ENCODE data around the gene CEP41.
A peak's percentile ranks its signal among the peaks of the same experiment; 100 is the strongest.
"Not testable (repeated sequence)": the region's sequence is repeated elsewhere in the genome, so short reads cannot be mapped to it uniquely, and the experiment has no call there.

The CEP41 gene

GRCh38 chr7:130387628-130388403, 53.0 kb downstream of the CEP41 start:
- DNase-seq (ENCODE audit: low spot score): no peak

DNA sequence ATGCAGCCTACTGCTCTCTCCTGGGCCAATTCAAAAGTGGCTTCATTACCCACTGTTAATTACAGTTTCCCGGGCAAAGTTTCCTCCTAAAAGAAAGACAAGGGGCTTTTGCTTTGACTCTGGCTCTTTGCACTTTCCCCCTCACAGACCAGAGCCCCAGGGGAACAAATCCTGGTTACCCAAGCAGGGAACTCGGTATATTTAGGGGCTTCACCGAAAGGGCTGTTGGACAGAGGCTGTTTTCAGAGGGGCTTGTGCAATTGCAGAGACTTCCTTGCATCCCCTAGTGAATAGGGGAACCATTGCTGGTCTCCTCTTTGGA, 53.5 kb downstream of the CEP41 start:
- no peak for DNase-seq (ENCODE audit: low spot score)

GRCh38 chr7:130386876-130387275, 53.9 kb downstream of the CEP41 start:
- peak; percentile 48 for DNase-seq (ENCODE audit: low spot score)

DNA sequence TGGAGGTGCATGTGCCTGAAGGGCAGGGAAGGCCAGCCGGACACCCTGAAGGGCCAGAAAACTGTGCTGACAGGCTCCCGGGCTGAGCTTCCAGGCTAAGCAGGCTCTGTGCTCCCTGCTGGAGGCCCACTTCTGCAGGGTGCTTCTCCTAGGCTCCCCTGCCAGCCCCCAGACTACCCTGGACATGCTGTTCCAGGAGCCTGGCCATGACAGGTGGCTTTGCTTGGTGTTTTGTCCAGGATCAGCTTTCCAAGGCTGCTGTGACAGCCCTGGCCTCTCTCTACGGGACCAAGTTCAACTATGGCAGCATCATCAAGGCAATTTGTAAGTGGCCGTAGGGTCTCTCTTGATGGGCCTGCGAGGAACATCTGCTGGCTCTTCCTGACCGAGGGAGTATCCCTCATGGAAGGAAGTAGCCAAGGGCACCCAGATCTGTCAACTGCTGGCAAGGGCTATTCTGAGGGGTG, 55.2 kb downstream of the CEP41 start:
- DNase-seq (ENCODE audit: low spot score): no peak

- no peak for DNase-seq (ENCODE audit: low spot score)
Measured at GRCh38 chr7:130384841-130385599, 55.8 kb downstream of the CEP41 start.

- DNase-seq (ENCODE audit: low spot score): no peak
Measured at GRCh38 chr7:130384371-130384801, 56.4 kb downstream of the CEP41 start.

DNA sequence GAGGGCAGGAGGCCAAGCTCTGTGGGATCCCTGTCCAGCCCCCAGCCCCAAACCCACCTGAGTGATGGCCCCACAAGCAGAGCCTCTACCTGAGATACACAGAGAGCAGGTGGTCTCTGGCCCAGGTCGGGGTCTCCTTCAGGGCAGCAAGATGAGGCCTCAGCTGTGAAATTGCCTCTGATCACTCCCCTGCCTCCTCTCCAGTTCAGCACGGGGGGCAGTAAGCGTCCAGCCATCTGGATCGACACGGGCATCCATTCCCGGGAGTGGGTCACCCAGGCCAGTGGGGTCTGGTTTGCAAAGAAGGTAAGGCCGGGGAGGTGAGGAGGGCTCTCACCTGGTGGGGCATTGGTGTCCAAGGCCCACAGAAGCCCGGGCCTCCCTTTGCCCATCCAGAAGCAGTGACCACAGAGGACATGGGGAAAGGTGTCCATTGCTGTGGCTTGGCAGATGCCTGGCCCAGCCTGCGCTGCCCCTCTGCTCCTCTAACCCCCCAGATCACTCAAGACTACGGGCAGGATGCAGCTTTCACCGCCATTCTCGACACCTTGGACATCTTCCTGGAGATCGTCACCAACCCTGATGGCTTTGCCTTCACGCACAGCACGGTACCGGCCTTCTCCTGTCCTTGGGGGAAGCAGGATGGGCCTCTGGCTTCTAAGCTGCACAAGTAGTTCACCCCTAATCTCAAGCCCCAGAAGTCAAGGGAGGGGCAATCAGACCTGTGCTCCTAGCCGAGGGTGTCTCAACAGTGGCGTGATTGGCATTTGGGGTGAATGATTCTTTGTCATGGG, 57.4 kb downstream of the CEP41 start:
- no peak for DNase-seq (ENCODE audit: low spot score)

GRCh38 chr7:130381468-130382312, 59.1 kb downstream of the CEP41 start:
- no peak for DNase-seq (ENCODE audit: low spot score)

GRCh38 chr7:130380861-130381455, 59.9 kb downstream of the CEP41 start:
- DNase-seq (ENCODE audit: low spot score): no peak

DNA sequence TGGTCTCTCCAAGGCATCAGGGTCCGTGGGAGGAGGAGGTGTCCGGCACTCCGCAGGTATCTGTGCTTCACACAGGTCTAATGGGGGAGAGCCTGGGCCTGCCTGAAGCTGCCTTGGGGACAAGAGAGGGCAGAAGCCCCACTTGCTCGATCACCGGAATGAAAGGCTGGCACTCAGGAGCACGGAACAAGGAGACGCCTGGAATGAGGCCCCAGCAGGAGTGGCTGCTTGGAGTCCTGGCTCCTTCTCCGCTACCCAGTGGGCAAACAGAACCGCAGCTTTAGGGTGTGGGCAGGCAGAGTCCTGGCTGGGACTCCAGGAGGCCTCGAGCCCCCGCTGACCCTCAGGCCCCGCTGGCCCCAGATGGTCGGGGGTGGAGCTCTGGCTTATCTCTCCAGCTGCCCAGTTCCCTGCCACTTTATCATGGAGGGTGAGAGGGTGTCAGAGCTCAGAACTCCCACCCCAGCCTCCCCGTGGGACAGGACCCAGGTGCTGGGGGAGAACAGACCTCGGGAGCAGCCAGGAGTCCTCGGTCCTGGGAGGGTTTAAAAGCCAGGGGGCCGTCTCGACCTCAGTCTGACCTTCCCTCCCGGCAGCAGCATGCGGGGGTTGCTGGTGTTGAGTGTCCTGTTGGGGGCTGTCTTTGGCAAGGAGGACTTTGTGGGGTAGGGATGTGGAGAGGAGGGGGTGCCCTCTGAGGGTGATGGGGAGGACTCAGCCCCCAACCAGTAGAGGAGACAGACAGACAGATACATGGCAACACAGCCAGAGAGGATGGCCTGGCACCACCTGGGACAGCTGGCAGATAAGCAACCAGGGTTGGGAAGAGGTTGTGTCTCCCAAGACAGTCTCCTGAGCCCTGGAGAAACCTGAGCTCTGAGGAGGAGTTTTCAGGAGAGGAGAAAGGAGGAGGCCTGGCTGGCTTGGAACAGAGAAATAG, 60.6 kb downstream of the CEP41 start, which contains the start of gene CPA1:
Gene CPA1 (plus strand): TSS at position 574 of the 940 bp plus-strand sequence. CDS start 27 bp downstream, at position 601.
- DNase-seq (ENCODE audit: low spot score): peak; percentile 67

DNA sequence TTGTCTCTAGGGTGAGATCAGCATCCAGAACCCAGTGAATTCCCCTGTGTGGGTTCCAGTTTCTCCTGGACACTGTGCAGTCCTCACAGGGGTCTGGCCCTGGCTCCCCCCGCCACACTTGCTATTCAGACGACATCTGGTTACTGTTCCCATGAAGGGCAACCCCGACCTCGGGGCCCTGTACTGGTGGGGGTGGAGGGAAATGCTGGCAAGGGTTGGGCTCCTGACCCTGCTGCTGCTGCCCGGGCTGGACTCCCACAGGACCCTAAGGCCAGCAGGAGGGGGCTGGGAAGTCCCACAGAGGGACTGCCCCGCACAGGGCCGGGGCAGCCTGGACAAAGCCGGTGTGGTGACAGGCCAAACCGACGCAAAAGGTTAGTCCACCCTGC, 61.3 kb downstream of the CEP41 start:
- DNase-seq (ENCODE audit: low spot score): peak; percentile 55

GRCh38 chr7:130379019-130379418, 61.8 kb downstream of the CEP41 start:
- DNase-seq (ENCODE audit: low spot score): no peak

- DNase-seq (ENCODE audit: low spot score): no peak
Measured at GRCh38 chr7:130377178-130377577, 63.6 kb downstream of the CEP41 start.

DNA sequence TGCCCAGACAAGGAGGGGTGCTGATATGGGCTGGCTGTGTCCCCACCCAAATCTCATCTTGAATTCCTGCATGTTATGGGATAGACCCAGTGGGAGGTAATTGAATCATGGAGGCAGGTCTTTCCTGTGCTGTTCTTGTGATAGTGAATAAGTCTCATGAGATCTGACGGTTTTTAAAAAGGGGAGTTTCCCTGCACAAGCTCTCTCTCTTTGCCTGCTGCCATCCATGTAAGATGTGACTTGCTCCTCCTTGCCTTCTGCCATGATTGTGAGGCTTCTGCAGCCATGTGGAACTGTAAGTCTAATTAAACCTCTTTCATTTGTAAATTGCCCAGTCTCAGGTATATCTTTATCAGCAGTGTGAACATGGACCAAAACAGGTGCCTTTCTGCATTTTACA, 64.4 kb downstream of the CEP41 start:
- DNase-seq (ENCODE audit: low spot score): not testable (repeated sequence)

GRCh38 chr7:130374507-130374906, 66.3 kb downstream of the CEP41 start:
- DNase-seq (ENCODE audit: low spot score): no peak

- no peak for DNase-seq (ENCODE audit: low spot score)
Measured at GRCh38 chr7:130372402-130373165, 68.2 kb downstream of the CEP41 start.

GRCh38 chr7:130371046-130371445, 69.8 kb downstream of the CEP41 start:
- no peak for DNase-seq (ENCODE audit: low spot score)

- no peak for DNase-seq (ENCODE audit: low spot score)
Measured at GRCh38 chr7:130369831-130370550, 70.8 kb downstream of the CEP41 start.
